NCI-H1417 (cell line): Measurements from ENCODE around the gene NEK1.

Experiments used
- DNase-seq, 3 experiments: peaks; one replicate each; lab custom pipeline; 2025; lab: John Stamatoyannopoulos, UW

Gene NEK1, protein sequence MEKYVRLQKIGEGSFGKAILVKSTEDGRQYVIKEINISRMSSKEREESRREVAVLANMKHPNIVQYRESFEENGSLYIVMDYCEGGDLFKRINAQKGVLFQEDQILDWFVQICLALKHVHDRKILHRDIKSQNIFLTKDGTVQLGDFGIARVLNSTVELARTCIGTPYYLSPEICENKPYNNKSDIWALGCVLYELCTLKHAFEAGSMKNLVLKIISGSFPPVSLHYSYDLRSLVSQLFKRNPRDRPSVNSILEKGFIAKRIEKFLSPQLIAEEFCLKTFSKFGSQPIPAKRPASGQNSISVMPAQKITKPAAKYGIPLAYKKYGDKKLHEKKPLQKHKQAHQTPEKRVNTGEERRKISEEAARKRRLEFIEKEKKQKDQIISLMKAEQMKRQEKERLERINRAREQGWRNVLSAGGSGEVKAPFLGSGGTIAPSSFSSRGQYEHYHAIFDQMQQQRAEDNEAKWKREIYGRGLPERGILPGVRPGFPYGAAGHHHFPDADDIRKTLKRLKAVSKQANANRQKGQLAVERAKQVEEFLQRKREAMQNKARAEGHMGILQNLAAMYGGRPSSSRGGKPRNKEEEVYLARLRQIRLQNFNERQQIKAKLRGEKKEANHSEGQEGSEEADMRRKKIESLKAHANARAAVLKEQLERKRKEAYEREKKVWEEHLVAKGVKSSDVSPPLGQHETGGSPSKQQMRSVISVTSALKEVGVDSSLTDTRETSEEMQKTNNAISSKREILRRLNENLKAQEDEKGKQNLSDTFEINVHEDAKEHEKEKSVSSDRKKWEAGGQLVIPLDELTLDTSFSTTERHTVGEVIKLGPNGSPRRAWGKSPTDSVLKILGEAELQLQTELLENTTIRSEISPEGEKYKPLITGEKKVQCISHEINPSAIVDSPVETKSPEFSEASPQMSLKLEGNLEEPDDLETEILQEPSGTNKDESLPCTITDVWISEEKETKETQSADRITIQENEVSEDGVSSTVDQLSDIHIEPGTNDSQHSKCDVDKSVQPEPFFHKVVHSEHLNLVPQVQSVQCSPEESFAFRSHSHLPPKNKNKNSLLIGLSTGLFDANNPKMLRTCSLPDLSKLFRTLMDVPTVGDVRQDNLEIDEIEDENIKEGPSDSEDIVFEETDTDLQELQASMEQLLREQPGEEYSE (N-terminal part only)

DNA sequence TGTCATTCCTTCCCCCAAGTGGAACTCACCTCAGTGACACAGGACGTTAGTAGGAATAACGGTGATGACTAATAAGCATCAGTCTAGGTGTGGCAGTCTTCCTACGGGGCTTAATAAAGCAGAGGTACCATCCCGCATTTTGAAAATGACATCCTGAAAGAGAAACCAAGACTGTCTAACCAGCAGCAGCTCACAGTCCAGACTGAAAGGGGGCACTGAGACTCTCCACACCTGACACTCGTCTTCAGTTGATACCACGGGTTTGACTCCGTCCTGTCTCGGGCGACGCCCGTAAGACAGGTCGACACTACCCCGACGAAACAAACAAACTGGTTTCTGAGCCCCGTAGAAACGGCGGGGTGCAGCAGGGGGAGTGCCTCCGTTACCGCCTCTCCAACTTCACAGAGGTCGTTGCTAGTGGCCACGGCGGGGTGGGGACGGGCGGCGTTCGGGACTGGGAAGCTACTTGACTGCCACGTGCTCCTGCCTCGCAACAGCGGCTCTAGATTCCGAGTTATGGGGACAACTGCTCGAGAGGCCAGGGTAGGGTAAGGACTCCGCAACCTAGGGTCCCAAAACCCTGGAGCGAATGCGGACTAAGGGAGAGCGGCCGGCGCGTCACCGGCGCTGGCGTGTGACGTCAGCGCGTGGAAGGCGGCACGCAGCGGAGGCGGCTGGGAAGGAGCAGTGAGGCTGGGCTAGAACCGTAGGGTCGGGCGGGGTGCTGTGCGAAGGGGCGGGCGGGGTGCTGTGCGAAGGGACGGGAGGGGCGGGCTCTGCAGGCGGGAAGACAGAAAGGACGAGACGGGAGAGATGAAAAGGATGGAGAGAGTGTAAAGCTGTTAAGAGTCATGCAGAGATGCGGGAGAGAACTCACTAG lies at the start of gene NEK1:
TSS of gene NEK1 (minus strand) at position 593 of the 880 bp plus-strand sequence. CDS start 9,953 bp downstream, outside the sequence.
- DNase-seq = peak; percentile 72 to 92 (median 92)

DNA sequence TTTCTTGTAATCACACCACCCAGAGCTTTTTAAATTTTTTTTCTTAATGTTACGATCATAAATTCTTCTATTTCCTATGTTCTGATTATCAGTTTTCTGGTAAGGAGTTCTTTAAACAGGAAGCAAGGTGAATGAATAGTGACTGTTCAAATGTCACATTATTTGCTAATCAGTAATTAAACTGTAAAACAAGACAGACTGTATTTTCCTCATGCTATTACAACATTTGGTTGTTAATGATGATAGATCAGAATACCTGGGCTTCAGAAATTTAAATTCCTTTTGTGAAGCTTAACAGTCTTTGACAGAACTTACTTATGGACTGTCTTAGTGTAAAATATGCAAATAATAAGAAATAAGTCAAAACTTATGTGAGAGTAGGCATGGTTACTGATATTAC lies 49.4 kb upstream of the NEK1 start:
- DNase-seq = peak in 1 of 3 experiments; percentile 38

GRCh38 chr4:169660929-169661328 lies 48.5 kb upstream of the NEK1 start:
- DNase-seq = peak in 1 of 3 experiments; percentile 37

GRCh38 chr4:169659716-169660670 lies 47.6 kb upstream of the NEK1 start:
- peak; percentile 48 to 96 (median 78) for DNase-seq

DNA sequence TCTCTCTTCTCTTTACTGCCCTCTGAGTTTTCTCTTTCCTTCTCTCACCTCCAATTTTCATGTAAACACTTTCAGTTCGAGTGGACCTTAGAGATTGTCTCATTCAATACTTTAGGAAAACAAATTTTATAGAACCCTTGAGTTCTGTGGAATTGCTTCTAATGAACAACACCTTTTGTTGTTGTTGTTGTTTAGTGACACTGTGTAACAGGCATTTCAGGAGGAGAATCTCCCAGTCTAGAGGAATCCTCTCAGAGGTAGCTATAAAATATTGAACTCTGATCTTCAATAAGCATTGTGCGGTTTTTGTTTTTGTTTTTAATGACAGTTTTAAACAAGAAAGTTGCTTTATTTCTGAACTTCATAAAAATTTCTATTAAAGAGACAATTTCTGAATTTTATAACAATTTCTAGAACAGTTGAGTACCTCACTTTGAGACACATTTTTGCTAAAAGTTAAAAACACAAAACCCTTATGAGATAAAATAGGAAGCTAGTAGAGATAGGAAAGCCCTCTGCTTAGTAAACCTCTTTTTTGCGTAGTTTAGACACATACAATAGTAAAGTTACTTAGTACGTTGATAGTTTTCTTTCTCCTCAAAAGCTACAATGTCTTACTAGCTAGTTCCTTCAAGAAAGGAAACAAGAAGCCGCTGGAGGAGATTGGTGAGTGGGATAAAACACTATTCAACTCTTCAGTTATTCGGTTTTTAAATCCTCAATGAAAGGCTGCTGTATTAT lies 46.8 kb upstream of the NEK1 start:
- DNase-seq = peak in 1 of 3 experiments; percentile 53

DNA sequence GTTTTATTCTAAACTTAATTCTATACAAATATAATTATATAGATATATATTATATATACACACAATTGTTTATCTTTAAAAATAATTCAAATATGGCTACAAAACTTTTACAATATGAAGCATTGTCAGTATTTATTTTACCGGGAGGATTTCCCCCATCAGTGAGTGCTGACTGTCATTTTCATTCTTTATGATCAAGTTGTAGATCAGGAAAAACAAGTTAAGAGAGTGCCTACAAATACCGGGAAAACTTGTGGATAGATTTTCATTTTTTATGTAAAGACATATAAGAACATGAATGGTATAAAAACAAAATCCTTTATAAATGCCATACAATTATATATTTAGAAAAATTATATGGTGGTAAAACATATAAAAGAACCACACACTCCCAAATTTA lies 45.8 kb upstream of the NEK1 start:
- peak in 1 of 3 experiments; percentile 40 for DNase-seq

DNA sequence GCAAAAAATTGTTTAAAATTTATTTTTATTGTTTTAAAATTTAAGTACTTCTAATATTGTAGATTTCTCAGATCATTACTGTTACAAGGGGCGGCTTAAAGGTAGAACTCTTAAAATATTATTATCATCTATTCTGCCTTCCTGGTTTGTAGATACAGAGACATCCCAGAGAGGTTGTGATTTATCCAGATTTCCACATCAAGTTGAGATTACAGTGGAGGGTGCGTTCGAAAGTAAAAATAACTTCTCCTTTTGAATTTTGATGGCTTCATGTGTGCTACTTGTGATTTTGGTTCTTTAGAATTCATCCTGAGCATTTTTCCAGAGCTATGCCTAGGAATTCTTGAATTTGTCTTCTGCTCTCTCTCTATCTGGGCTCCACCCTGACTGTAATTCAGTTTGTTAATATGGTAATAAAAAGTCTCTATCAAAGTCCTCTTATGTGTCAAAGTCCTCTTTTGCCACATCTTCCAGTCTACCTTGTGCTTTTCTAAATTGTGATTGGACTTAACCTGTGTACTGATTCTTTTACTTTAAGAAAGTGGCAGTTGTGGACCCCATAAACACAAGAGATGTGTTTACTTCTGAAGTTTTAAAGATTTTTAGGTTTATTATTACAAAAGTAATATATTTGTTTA lies 45.2 kb upstream of the NEK1 start:
- no peak for DNase-seq

DNA sequence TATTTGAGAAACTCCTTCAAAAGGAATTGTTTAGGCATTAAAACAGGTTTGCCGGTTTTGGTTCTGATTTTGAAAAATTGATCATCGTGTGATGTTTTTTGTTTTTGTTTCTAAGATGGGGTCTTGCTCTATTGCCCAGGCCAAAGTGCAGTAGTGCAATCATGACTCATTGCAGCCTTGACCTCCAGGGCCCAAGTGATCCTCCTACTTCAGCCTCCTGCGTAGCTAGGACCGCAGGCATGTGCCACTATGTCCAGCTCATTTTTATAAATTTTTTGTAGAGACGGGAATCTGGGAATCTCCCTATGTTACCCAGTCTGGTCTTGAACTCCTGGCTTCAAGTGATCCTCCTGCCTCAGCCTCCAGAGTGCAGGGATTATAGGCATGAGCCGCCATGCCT lies 43.0 kb upstream of the NEK1 start:
- no peak for DNase-seq

- no peak for DNase-seq
Observed at GRCh38 chr4:169652535-169652934, 40.2 kb upstream of the NEK1 start.

DNA sequence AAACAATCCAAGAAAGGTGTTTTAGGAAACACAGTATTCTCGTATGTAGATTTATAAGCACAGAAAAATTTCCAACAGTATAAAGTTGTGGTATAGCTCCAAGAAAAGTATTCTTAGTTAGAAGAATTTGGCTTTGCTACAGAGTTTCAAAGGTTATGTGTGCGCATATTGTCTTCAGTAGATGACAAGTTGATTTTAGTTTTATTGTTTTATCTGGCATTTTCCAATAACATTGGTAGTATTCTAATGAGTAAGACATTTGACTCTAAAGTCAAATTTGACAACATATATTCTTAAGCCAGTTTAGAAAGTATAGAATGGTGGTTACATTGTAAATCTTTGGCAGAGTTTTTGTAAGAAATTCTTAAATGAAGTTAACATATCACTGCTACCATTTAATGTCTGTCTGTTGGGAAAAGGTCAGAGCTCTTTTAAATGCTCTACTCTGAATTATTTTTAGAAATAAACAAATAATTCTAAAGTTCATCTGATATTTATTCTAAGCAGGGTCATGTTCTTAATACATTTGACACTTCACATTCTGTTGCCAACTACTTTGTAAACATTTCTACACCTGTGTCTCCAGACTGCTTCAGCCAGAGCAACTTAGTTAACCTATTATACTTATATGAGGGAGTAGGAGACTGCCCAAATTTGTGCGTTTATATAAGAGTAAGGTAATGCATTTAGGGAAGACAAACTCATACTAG lies 38.0 kb upstream of the NEK1 start:
- DNase-seq = no peak

GRCh38 chr4:169649545-169650226 lies 37.3 kb upstream of the NEK1 start:
- no peak for DNase-seq

DNA sequence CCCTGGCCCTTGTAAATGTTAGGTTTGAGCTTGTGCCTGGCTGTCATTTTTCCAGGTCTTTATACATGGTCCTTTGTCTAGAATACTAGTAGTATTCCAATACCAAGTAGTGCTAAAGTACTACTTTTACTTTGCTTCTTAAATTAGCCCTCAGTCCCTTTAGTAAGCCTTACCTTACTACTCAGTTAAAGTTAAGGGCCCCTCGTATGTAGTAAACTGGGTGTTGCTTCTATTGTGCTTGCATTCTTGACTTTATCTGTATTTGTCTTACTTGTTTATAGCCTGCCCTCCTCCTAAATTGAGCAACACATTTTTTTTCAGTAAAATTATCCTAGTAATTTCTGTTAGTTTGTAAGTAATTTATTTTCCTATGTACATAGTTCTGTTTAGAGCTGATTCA lies 33.2 kb upstream of the NEK1 start:
- no peak for DNase-seq

- no peak for DNase-seq
Observed at GRCh38 chr4:169644802-169645201, 32.4 kb upstream of the NEK1 start.

GRCh38 chr4:169640261-169640870 lies 28.0 kb upstream of the NEK1 start:
- DNase-seq = no peak

- DNase-seq = peak in 1 of 3 experiments; percentile 30
Observed at GRCh38 chr4:169634975-169635374, 22.6 kb upstream of the NEK1 start.

DNA sequence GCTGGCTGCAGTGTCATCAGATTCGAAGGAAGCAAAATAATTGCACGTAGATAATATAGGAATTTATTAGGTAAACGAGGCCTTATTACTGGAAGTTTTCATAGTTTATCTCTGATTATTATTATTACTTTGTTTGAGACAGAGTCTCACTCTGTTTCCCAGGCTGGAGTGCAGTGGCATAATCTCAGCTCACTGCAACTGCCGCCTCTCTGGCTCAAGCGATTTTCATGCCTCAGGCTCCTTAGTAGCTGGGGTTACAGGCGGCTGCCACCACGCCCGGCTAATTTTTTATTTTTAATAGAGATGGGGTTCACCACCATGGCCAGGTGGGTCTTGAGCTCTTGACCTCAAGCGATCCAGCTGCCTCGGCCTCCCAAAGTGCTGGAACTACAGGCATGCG lies 20.5 kb upstream of the NEK1 start:
- DNase-seq = no peak

DNA sequence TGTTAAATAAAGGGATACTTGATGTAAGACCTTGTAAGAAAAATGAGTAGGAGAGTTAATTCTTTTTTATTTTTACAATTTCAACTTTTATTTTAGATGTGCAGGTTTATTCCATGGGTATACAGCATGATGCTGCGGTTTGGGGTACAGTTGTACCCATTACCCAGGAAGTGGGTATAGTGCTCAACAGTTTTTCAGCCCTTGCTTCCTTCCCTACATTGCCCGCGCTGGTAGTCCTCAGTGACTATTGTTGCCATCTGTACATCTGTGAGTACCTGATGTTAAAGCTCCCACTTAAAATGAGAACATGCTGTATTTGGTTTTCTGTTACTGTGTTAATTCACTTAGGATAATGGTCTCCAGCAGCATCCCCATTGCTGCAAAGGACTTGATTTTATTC lies 17.7 kb upstream of the NEK1 start:
- DNase-seq = no peak
